K562 (cell line): ENCODE measurements around the gene EPN3. TPM values are rescaled to one million over a fixed set of nuclear protein-coding genes. Genes with fewer than 3 reads are reported as not detected.

Experiments
- ATAC-seq: fragments of 200-7000 bp; cut with Tn5 transposase; 3 replicates; pipeline ENCODE4 v1.9.1; 2020; ENCODE audit warnings: moderate library complexity
- BruUV-seq: library from RNA; stranded (reverse); fragments of 400-500 nt; replicated peaks from 2 replicates; lab custom pipeline; 2021; lab: Mats Ljungman, UMichigan
- CTCF ChIA-PET: fragments of 300-600 bp; formaldehyde crosslinking; extraction: SDS; loops from one replicate; lab custom pipeline; 2021; ENCODE audit warnings: low intra/inter-chr PET ratio; lab: Yijun Ruan, JAX
- POLR2A ChIA-PET: fragments of 300-600, 350-650 bp; sonication (Branson Sonifier 250); formaldehyde crosslinking; extraction: SDS; loops from one replicate; lab custom pipeline; 2021; ENCODE audit warnings: antibody characterized with exemption, inconsistent platforms; lab: Yijun Ruan, JAX
- DNase-seq, 4 experiments: peaks; one replicate each; pipeline versions ENCODE4 v3.0.0 to v3.0.0-alpha.2; 2011 to 2018; ENCODE audit warnings: low spot score in 3 of 4, mixed read lengths in 3 of 4; ENCODE audit errors: extremely low read depth in 1 of 4
- FAIRE-seq: peaks from 2 replicates; lab custom pipeline; 2011; peaks lifted over from hg19 to GRCh38; lab: Jason Lieb, UNC
- H2AFZ ChIP-seq: 2 replicates; pipeline ENCODE4 v1.6.0; 2011; ENCODE audit warnings: low read depth, low read length, control low read depth, inconsistent platforms
- H3K27ac ChIP-seq: fragments of 200-600 bp; 3 replicates; pipeline ENCODE4 v1.8.0; 2011; ENCODE audit warnings: low read depth, mild to moderate bottlenecking, control low read depth, inconsistent platforms, low read length, moderate library complexity, mixed read lengths; ENCODE audit errors: extremely low read depth
- H3K27me3 ChIP-seq, 2 experiments: fragments of 300-600 bp in 1 of 2; 2 replicates in 1 of 2; 3 replicates in 1 of 2; pipeline versions ENCODE4 v1.6.0 to v1.8.0; 2011; ENCODE audit warnings: inconsistent platforms in 2 of 2, low read length in 2 of 2, mild to moderate bottlenecking in 1 of 2, mixed read lengths in 1 of 2, moderate library complexity in 1 of 2; ENCODE audit not compliant: control insufficient read depth in 2 of 2, insufficient read depth in 2 of 2
- H3K36me3 ChIP-seq: fragments of 300-600 bp; 3 replicates; pipeline ENCODE4 v1.8.0; 2011; ENCODE audit warnings: mild to moderate bottlenecking, low read length, inconsistent platforms; ENCODE audit not compliant: control insufficient read depth, insufficient read depth
- H3K4me1 ChIP-seq, 2 experiments: fragments of 200-600 bp in 1 of 2; replicated peaks in 1 of 2; 2 replicates in 1 of 2; 3 replicates in 1 of 2; pipeline versions ENCODE4 v1.5.1 to v1.8.0; 2011; ENCODE audit warnings: inconsistent platforms in 2 of 2, low read length in 2 of 2, mild to moderate bottlenecking in 1 of 2, mixed read lengths in 1 of 2, moderate library complexity in 1 of 2; ENCODE audit not compliant: control insufficient read depth in 2 of 2, insufficient read depth in 2 of 2
- H3K4me2 ChIP-seq: 2 replicates; pipeline ENCODE4 v1.6.1; 2011; ENCODE audit warnings: low read length, control low read depth, inconsistent platforms, mixed read lengths; ENCODE audit not compliant: insufficient read depth
- H3K4me3 ChIP-seq: fragments of 200-600 bp; sonication (generic), shearing (Covaris generic); 2 replicates; pipeline ENCODE4 v1.5.1; 2016; ENCODE audit warnings: control low read depth, inconsistent platforms
- H3K79me2 ChIP-seq: fragments of 200-600 bp; 3 replicates; pipeline ENCODE4 v1.8.0; 2011; ENCODE audit warnings: low read length, inconsistent platforms; ENCODE audit not compliant: control insufficient read depth, insufficient read depth
- H3K9ac ChIP-seq, 2 experiments: 2 replicates each; pipeline versions ENCODE4 v1.6.0 to v1.6.1; 2011; ENCODE audit warnings: low read depth in 2 of 2, low read length in 2 of 2, control low read depth in 1 of 2, inconsistent platforms in 1 of 2, mild to moderate bottlenecking in 1 of 2, mixed read lengths in 1 of 2; ENCODE audit not compliant: insufficient read depth in 1 of 2
- H3K9me1 ChIP-seq: one replicate; pipeline ENCODE4 v1.6.0; 2011; ENCODE audit warnings: inconsistent platforms, mild to moderate bottlenecking, low read length, moderate library complexity; ENCODE audit not compliant: control insufficient read depth, insufficient read depth
- H3K9me3 ChIP-seq: replicated peaks from 2 replicates; pipeline ENCODE4 v1.5.1; 2011; ENCODE audit warnings: low read depth, low read length, inconsistent platforms; ENCODE audit not compliant: control insufficient read depth, insufficient read depth
- H4K20me1 ChIP-seq: replicated peaks from 2 replicates; pipeline ENCODE4 v1.6.1; 2011; ENCODE audit warnings: low read length, inconsistent platforms, mixed read lengths; ENCODE audit not compliant: control insufficient read depth, insufficient read depth
- DACH1 ChIP-seq: fragments of 450-650 bp; IDR thresholded peaks from 2 replicates; pipeline ENCODE4 v1.6.1; 2018; ENCODE audit not compliant: partially characterized antibody
- NRF1 ChIP-seq, 2 experiments: fragments of 450-650 bp; IDR thresholded peaks in 1 of 2; conservative IDR thresholded peaks in 1 of 2; 2 replicates each; pipeline ENCODE4 v1.6.1; 2014; ENCODE audit warnings: mild to moderate bottlenecking in 2 of 2
- WGBS: fragments of 100-300 bp; shearing (Covaris generic); methylation state at CpG from one replicate; pipeline ENCODE4 v1.1.6; 2016; ENCODE audit warnings: low coverage, mixed read lengths; ENCODE audit not compliant: insufficient coverage; ENCODE audit errors: missing lambda C conversion rate; 5-methylcytosine and 5-hydroxymethylcytosine counted together
- in situ Hi-C: fragments of 300-500 bp; cut with MboI; formaldehyde crosslinking; loops from 4 replicates; pipeline ENCODE4 v1.15.0; 2018; ENCODE audit warnings: inconsistent platforms, mixed read lengths
- intact Hi-C: fragments of 100-400 bp; cut with micrococcal nuclease; formaldehyde crosslinking; loops from 2 replicates; pipeline ENCODE4 v1.14.2; 2022
- polyA plus RNA-seq, 8 experiments: library from polyadenylated mRNA; depleted of rRNA in 4 of 8; stranded (reverse) in 5 of 8; unstranded in 3 of 8; fragments of >200 nt; fragmentation: Nextera tagmentation in 2 of 8; fragmentation: Illumina TruSeq in 1 of 8; extraction: Ambion mirVana in 2 of 8; extraction: Trizol in 1 of 8; gene quantifications; 2 replicates each; pipeline versions ENCODE4 v1.2.1 to v1.2.3, GENCODE V29; 2011 to 2014; ENCODE audit warnings: inconsistent platforms in 1 of 8, missing spikeins in 1 of 8
- total RNA-seq, 7 experiments: library from RNA; depleted of rRNA in 6 of 7; stranded (reverse); fragments of >200 nt in 6 of 7; fragmentation: Illumina TruSeq in 2 of 7; extraction: Trizol in 2 of 7; gene quantifications; 2 replicates each; pipeline versions ENCODE4 v1.2.1 to v1.2.3, GENCODE V29; 2011 to 2021; ENCODE audit warnings: low replicate concordance in 1 of 7
- TF ChIP-seq, protein P1 (sequence below), 3 experiments: fragments of 200-800 bp in 1 of 3; sonication (Bioruptor generic) in 1 of 3; sonication (generic) in 1 of 3; formaldehyde crosslinking in 1 of 3; IDR thresholded peaks; 2 replicates each; pipeline versions ENCODE4 v1.6.1 to v1.8.0; 2016 to 2022; ENCODE audit warnings: mild to moderate bottlenecking in 2 of 3, missing compliant biosample characterization in 2 of 3, missing genetic modification characterization in 2 of 3, missing genetic modification reagents in 1 of 3

EPN3 gene
- total and polyA plus RNA-seq, 9 of the 15 experiments (the other 6 are each of a cell fraction or from before 2014, with no cell fraction given), result 0.16 TPM; not detected in 8

- CTCF ChIA-PET, result no interaction called here
- POLR2A ChIA-PET, result no interaction called here
- WGBS, result 12% methylated on average over 9 of the region's 19 CpGs
These were observed 32.4 kb downstream of the EPN3 start for GRCh38 chr17:50564916-50565315.

More at GRCh38 chr17:50564916-50565315, 32.4 kb downstream of the EPN3 start:
- no TSS peak for BruUV-seq
- Histone ChIP-seq H3K27ac (no peak overlapping the region), H4K20me1 (peaks cover 15% of the 10 kb centered on the region; the same call in 1 of the 2 replicates), H3K4me1 (peaks cover 4 to 23% of the 10 kb centered on the region in 2 experiments), H3K27me3 (peaks cover 15 to 60% of the 10 kb centered on the region in 2 experiments), H3K4me3 (no peak overlapping the region), H3K79me2 (no peaks in the 10 kb centered on the region), H3K9me1 (no peaks in the 10 kb centered on the region), H3K4me2 (no peak overlapping the region), H2AFZ (no peak overlapping the region), H3K36me3 (no peaks in the 10 kb centered on the region), H3K9me3 (no peaks in the 10 kb centered on the region), H3K9ac (no peak overlapping the region)
- TF ChIP-seq, protein P1, sequence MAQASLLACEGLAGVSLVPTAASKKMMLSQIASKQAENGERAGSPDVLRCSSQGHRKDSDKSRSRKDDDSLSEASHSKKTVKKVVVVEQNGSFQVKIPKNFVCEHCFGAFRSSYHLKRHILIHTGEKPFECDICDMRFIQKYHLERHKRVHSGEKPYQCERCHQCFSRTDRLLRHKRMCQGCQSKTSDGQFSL (CRISPR knock-in tag; IDR thresholded peaks at IDR 0.05), result no peak
- TF ChIP-seq, protein P1 (tag; IDR thresholded peaks at IDR 0.05), result peak in 1 of 2 experiments; percentile 37; a peak in 1 of 4 replicates
- TF ChIP-seq DACH1, result no peak
- TF ChIP-seq NRF1 (conservative IDR thresholded peaks at IDR 0.05 in 1 of 2, IDR thresholded peaks at IDR 0.05 in 1 of 2), result peak; percentile 72 to 74
- ATAC-seq (no peak), DNase-seq (peak in 1 of 4 experiments; percentile 23), FAIRE-seq (no peak)
- intact Hi-C loops, result no loop called here
- in situ Hi-C loops, result no loop called here
